Measurements from ENCODE around the gene SLTM. TPM values are rescaled to one million over a fixed set of nuclear protein-coding genes. Genes with fewer than 3 reads are reported as not detected.
A peak's percentile ranks its signal among the peaks of the same experiment; 100 is the strongest.

Gene SLTM
- total RNA-seq, 1 donor from 2014 or later, result 151 TPM

GRCh38 chr15:58934521-58934920 lies 1.0 kb upstream of the SLTM start:
- H3K4me1 Mint-ChIP-seq (ENCODE audit: low read depth), result peaks cover 13% of the 10 kb centered on the region
- TF ChIP-seq CTCF (IDR thresholded peaks at IDR 0.05; ENCODE audit: unreplicated experiment), result no peak
- H3K27me3 Mint-ChIP-seq, result no peaks in the 10 kb centered on the region
- DNase-seq (ENCODE audit: low spot score, unreplicated experiment), result no peak
- peak overlapping the region; percentile 94 for H3K4me3 Mint-ChIP-seq (ENCODE audit: low read depth)
- H3K36me3 Mint-ChIP-seq (ENCODE audit: insufficient read depth), result no peaks in the 10 kb centered on the region
- peaks cover 3% of the 10 kb centered on the region for H3K9me3 Mint-ChIP-seq (ENCODE audit: low read depth)
- H3K27ac Mint-ChIP-seq, result peak overlapping the region; percentile 99

GRCh38 chr15:58934114-58934447 lies 602 bp upstream of the SLTM start:
- peak overlapping the region; percentile 94 for H3K4me3 Mint-ChIP-seq (ENCODE audit: low read depth)
- peaks cover 2% of the 10 kb centered on the region for H3K9me3 Mint-ChIP-seq (ENCODE audit: low read depth)
- H3K4me1 Mint-ChIP-seq (ENCODE audit: low read depth), result peaks cover 13% of the 10 kb centered on the region
- TF ChIP-seq CTCF (IDR thresholded peaks at IDR 0.05; ENCODE audit: unreplicated experiment), result no peak
- no peaks in the 10 kb centered on the region for H3K27me3 Mint-ChIP-seq
- DNase-seq (ENCODE audit: low spot score, unreplicated experiment), result no peak
- H3K36me3 Mint-ChIP-seq (ENCODE audit: insufficient read depth), result no peaks in the 10 kb centered on the region
- peak overlapping the region; percentile 99 for H3K27ac Mint-ChIP-seq

GRCh38 chr15:58932710-58933280 lies 684 bp downstream of the SLTM start:
- Mint-ChIP-seq H3K4me1 (ENCODE audit: low read depth) (peaks cover 13% of the 10 kb centered on the region), H3K9me3 (ENCODE audit: low read depth) (no peaks in the 10 kb centered on the region), H3K27me3 (no peaks in the 10 kb centered on the region), H3K4me3 (ENCODE audit: low read depth) (peak overlapping the region; percentile 98), H3K27ac (peak overlapping the region; percentile 99), H3K36me3 (ENCODE audit: insufficient read depth) (no peaks in the 10 kb centered on the region)
- no peak for TF ChIP-seq CTCF (IDR thresholded peaks at IDR 0.05; ENCODE audit: unreplicated experiment)
- no peak for DNase-seq (ENCODE audit: low spot score, unreplicated experiment)

- Mint-ChIP-seq H3K9me3 (ENCODE audit: low read depth) (no peaks in the 10 kb centered on the region), H3K4me3 (ENCODE audit: low read depth) (peak overlapping the region; percentile 98), H3K36me3 (ENCODE audit: insufficient read depth) (no peaks in the 10 kb centered on the region), H3K4me1 (ENCODE audit: low read depth) (peaks cover 13% of the 10 kb centered on the region), H3K27me3 (no peaks in the 10 kb centered on the region), H3K27ac (peak overlapping the region; percentile 99)
- no peak for TF ChIP-seq CTCF (IDR thresholded peaks at IDR 0.05; ENCODE audit: unreplicated experiment)
- no peak for DNase-seq (ENCODE audit: low spot score, unreplicated experiment)
Measured at GRCh38 chr15:58931987-58932588, 1.4 kb downstream of the SLTM start.

GRCh38 chr15:58929891-58930416 lies 3.5 kb downstream of the SLTM start:
- no peak overlapping the region for H3K4me3 Mint-ChIP-seq (ENCODE audit: low read depth)
- no peak for DNase-seq (ENCODE audit: low spot score, unreplicated experiment)
- no peak overlapping the region for H3K27ac Mint-ChIP-seq
- TF ChIP-seq CTCF (IDR thresholded peaks at IDR 0.05; ENCODE audit: unreplicated experiment), result no peak
- peaks cover 13% of the 10 kb centered on the region for H3K4me1 Mint-ChIP-seq (ENCODE audit: low read depth)
- H3K9me3 Mint-ChIP-seq (ENCODE audit: low read depth), result no peaks in the 10 kb centered on the region
- H3K27me3 Mint-ChIP-seq, result no peaks in the 10 kb centered on the region
- peaks cover 7% of the 10 kb centered on the region for H3K36me3 Mint-ChIP-seq (ENCODE audit: insufficient read depth)
